H1 (cell line): ENCODE results near the gene OSBPL2. TPM values are rescaled to one million over a fixed set of nuclear protein-coding genes. Genes with fewer than 3 reads are reported as not detected.
A peak's percentile ranks its signal among the peaks of the same experiment; 100 is the strongest.

ENCODE experiments used
- CTCF ChIA-PET: fragments of 300-600 bp; sonication (Branson Sonifier 250); formaldehyde crosslinking; loops from one replicate; lab custom pipeline; 2021; ENCODE audit not compliant: partially characterized antibody; lab: Charles Lee
- POLR2A ChIA-PET: fragments of 300-600 bp; sonication (Branson Sonifier 250); formaldehyde crosslinking; loops from one replicate; lab custom pipeline; 2021; ENCODE audit warnings: inconsistent platforms; ENCODE audit not compliant: partially characterized antibody; lab: Charles Lee
- DNase-seq, 2 experiments: peaks; one replicate each; pipeline versions ENCODE4 v3.0.0 to v3.0.0-alpha.2; 2010 to 2022; ENCODE audit warnings: low spot score in 2 of 2, low read depth in 1 of 2, mixed read lengths in 1 of 2
- FAIRE-seq: peaks from 2 replicates; lab custom pipeline; 2011; peaks lifted over from hg19 to GRCh38; lab: Jason Lieb, UNC
- H2AFZ ChIP-seq: 2 replicates; pipeline ENCODE4 v1.8.1; 2012; ENCODE audit warnings: low read length, inconsistent platforms
- H2AK5ac ChIP-seq: 2 replicates; pipeline ENCODE4 v1.6.1; 2013; ENCODE audit warnings: low read depth, low read length
- H2BK120ac ChIP-seq: replicated peaks from 2 replicates; pipeline ENCODE3; 2013; ENCODE audit warnings: low read depth, low read length, inconsistent platforms
- H2BK12ac ChIP-seq: 2 replicates; pipeline ENCODE4 v1.6.1; 2013; ENCODE audit warnings: low read depth, low read length
- H2BK15ac ChIP-seq: 2 replicates; pipeline ENCODE4 v1.6.1; 2013; ENCODE audit warnings: low read length
- H2BK20ac ChIP-seq: 2 replicates; pipeline ENCODE4 v1.6.1; 2013; ENCODE audit warnings: low read length
- H2BK5ac ChIP-seq: 2 replicates; pipeline ENCODE4 v1.6.1; 2013; ENCODE audit warnings: low read depth, low read length
- H3K14ac ChIP-seq: 2 replicates; pipeline ENCODE4 v1.6.1; 2013; ENCODE audit warnings: inconsistent platforms; ENCODE audit not compliant: insufficient read length
- H3K18ac ChIP-seq: 2 replicates; pipeline ENCODE4 v1.6.1; 2013; ENCODE audit warnings: low read length; ENCODE audit errors: extremely low read depth
- H3K23ac ChIP-seq: 2 replicates; pipeline ENCODE4 v1.6.1; 2013; ENCODE audit warnings: inconsistent platforms; ENCODE audit not compliant: insufficient read length
- H3K23me2 ChIP-seq: 2 replicates; pipeline ENCODE4 v1.6.1; 2013; ENCODE audit warnings: low read depth, low read length
- H3K27ac ChIP-seq: 2 replicates; pipeline ENCODE4 v1.6.1; 2011; ENCODE audit warnings: low read depth, low read length, inconsistent platforms
- H3K27me3 ChIP-seq, 4 experiments: replicated peaks in 1 of 4; 1 replicate in 1 of 4; 2 replicates in 3 of 4; pipeline versions ENCODE4 v1.6.1 to v1.8.1; 2011 to 2013; ENCODE audit warnings: low read length in 3 of 4, mild to moderate bottlenecking in 3 of 4, inconsistent platforms in 2 of 4, mixed read lengths in 2 of 4, moderate library complexity in 1 of 4; ENCODE audit not compliant: control insufficient read depth in 3 of 4, insufficient read depth in 3 of 4; ENCODE audit errors: extremely low read depth in 1 of 4
- H3K36me3 ChIP-seq, 4 experiments: 2 replicates each; pipeline versions ENCODE4 v1.6.1 to v1.8.1; 2011 to 2013; ENCODE audit warnings: mild to moderate bottlenecking in 4 of 4, low read length in 3 of 4, moderate library complexity in 2 of 4, control low read depth in 1 of 4, inconsistent platforms in 1 of 4; ENCODE audit not compliant: insufficient read depth in 4 of 4, control insufficient read depth in 2 of 4
- H3K4ac ChIP-seq: replicated peaks from 2 replicates; pipeline ENCODE3; 2013; ENCODE audit warnings: low read length, low read depth, mixed read lengths, inconsistent platforms; ENCODE audit not compliant: insufficient read length
- H3K4me1 ChIP-seq, 4 experiments: replicated peaks in 1 of 4; 1 replicate in 1 of 4; 2 replicates in 3 of 4; pipeline versions ENCODE4 v1.6.1 to v1.8.1; 2011 to 2013; ENCODE audit warnings: low read length in 3 of 4, inconsistent platforms in 2 of 4, mixed read lengths in 1 of 4; ENCODE audit not compliant: insufficient read depth in 4 of 4, control insufficient read depth in 3 of 4
- H3K4me2 ChIP-seq, 2 experiments: 2 replicates each; pipeline versions ENCODE4 v1.6.1 to v1.8.1; 2011 to 2013; ENCODE audit warnings: low read depth in 2 of 2, low read length in 2 of 2, control low read depth in 1 of 2, inconsistent platforms in 1 of 2, mild to moderate bottlenecking in 1 of 2; ENCODE audit not compliant: insufficient read depth in 1 of 2
- H3K4me3 ChIP-seq, 4 experiments: fragments of 200-600, 300-600 bp in 1 of 4; sonication (generic), shearing (Covaris generic), sonication (Bioruptor Twin) in 1 of 4; 2 replicates each; pipeline versions ENCODE4 v1.5.1 to v1.8.1; 2011 to 2016; ENCODE audit warnings: low read length in 4 of 4, low read depth in 3 of 4, control low read depth in 2 of 4, inconsistent platforms in 2 of 4, mild to moderate bottlenecking in 2 of 4, mixed read lengths in 1 of 4, moderate library complexity in 1 of 4; ENCODE audit not compliant: insufficient read depth in 2 of 4; ENCODE audit errors: extremely low read depth in 1 of 4
- H3K56ac ChIP-seq: replicated peaks from 2 replicates; pipeline ENCODE3; 2013; ENCODE audit warnings: low read depth, mild to moderate bottlenecking, mixed read lengths, low read length, inconsistent platforms; ENCODE audit not compliant: insufficient read length
- H3K79me1 ChIP-seq: 2 replicates; pipeline ENCODE4 v1.6.1; 2013; ENCODE audit warnings: low read depth, low read length, control low read depth
- H3K79me2 ChIP-seq, 2 experiments: 2 replicates each; pipeline versions ENCODE4 v1.6.1 to v1.8.1; 2012 to 2013; ENCODE audit warnings: low read length in 2 of 2, mild to moderate bottlenecking in 2 of 2, inconsistent platforms in 1 of 2; ENCODE audit not compliant: insufficient read depth in 2 of 2, control insufficient read depth in 1 of 2
- H3K9ac ChIP-seq, 4 experiments: replicated peaks in 1 of 4; 1 replicate in 1 of 4; 2 replicates in 3 of 4; pipeline versions ENCODE4 v1.6.1 to v1.8.1; 2011 to 2013; ENCODE audit warnings: low read depth in 3 of 4, low read length in 3 of 4, control low read depth in 2 of 4, mild to moderate bottlenecking in 2 of 4, moderate library complexity in 2 of 4, inconsistent platforms in 1 of 4; ENCODE audit errors: extremely low read depth in 1 of 4
- H3K9me3 ChIP-seq, 2 experiments: 2 replicates each; pipeline versions ENCODE4 v1.6.1 to v1.8.1; 2012 to 2013; ENCODE audit warnings: mild to moderate bottlenecking in 2 of 2, moderate library complexity in 2 of 2, control low read depth in 1 of 2, inconsistent platforms in 1 of 2, low read depth in 1 of 2, low read length in 1 of 2, mixed read lengths in 1 of 2; ENCODE audit not compliant: insufficient read depth in 2 of 2
- H4K20me1 ChIP-seq, 2 experiments: replicated peaks in 1 of 2; 2 replicates each; pipeline versions ENCODE3 to v1.8.1; 2011 to 2013; ENCODE audit warnings: inconsistent platforms in 2 of 2, low read length in 2 of 2, mild to moderate bottlenecking in 1 of 2; ENCODE audit not compliant: insufficient read depth in 2 of 2, control insufficient read depth in 1 of 2
- H4K5ac ChIP-seq: 2 replicates; pipeline ENCODE4 v1.6.1; 2013; ENCODE audit warnings: low read length, low read depth, mixed read lengths, inconsistent platforms; ENCODE audit not compliant: insufficient read length
- H4K8ac ChIP-seq: 2 replicates; pipeline ENCODE4 v1.8.0; 2013; ENCODE audit warnings: mild to moderate bottlenecking, moderate library complexity, low read length, inconsistent platforms; ENCODE audit not compliant: insufficient read depth; ENCODE audit errors: extremely low read depth
- H4K91ac ChIP-seq: replicated peaks from 2 replicates; pipeline ENCODE3; 2013; ENCODE audit warnings: low read length, mixed read lengths, inconsistent platforms; ENCODE audit not compliant: insufficient read length
- BRCA1 ChIP-seq: IDR thresholded peaks from 2 replicates; pipeline ENCODE4 v1.6.1; 2012; ENCODE audit warnings: low read depth, low read length, improper control_type of control experiment
- CREB1 ChIP-seq: IDR thresholded peaks from 2 replicates; pipeline ENCODE4 v1.6.1; 2012; ENCODE audit warnings: inconsistent platforms
- TEAD4 ChIP-seq: IDR thresholded peaks from 2 replicates; pipeline ENCODE4 v1.6.1; 2012; ENCODE audit warnings: low read depth, low read length, inconsistent platforms, mixed read lengths
- WGBS, 2 experiments: shearing (Covaris generic) in 1 of 2; methylation state at CpG; one replicate each; pipeline versions ENCODE4 v1.1.6 to v1.1.7; 2013 to 2015; ENCODE audit warnings: low lambda C conversion rate in 2 of 2, mixed read lengths in 2 of 2, inconsistent platforms in 1 of 2, low coverage in 1 of 2, missing lambda C conversion rate in 1 of 2; ENCODE audit not compliant: insufficient replicate concordance in 2 of 2, insufficient coverage in 1 of 2, insufficient read length in 1 of 2; ENCODE audit errors: extremely low coverage in 1 of 2, missing lambda C conversion rate in 1 of 2; 5-methylcytosine and 5-hydroxymethylcytosine counted together
- polyA plus RNA-seq, 7 experiments: library from polyadenylated mRNA; depleted of rRNA in 3 of 7; stranded (reverse) in 5 of 7; unstranded in 2 of 7; fragments of >200 nt in 5 of 7; fragments of 200-250 nt in 2 of 7; gene quantifications; 1 replicate in 5 of 7; 2 replicates in 1 of 7; 4 replicates in 1 of 7; pipeline versions ENCODE4 v1.2.1 to v1.2.3, GENCODE V29; 2011 to 2013; ENCODE audit warnings: missing spikeins in 2 of 7, mixed read lengths in 2 of 7
- total RNA-seq: library from RNA; stranded (reverse); fragmentation: NEBNext Ultra II Directional; extraction: Animal tissue kit (Norgen Biotek cat#: 25700); gene quantifications from 2 replicates; pipeline ENCODE4 v1.2.1, GENCODE V29; 2021

OSBPL2 gene
- total and polyA plus RNA-seq, 2 of the 8 experiments (the other 6 are each of a cell fraction or from before 2014, with no cell fraction given), result 11.7 to 42.4 TPM

DNA sequence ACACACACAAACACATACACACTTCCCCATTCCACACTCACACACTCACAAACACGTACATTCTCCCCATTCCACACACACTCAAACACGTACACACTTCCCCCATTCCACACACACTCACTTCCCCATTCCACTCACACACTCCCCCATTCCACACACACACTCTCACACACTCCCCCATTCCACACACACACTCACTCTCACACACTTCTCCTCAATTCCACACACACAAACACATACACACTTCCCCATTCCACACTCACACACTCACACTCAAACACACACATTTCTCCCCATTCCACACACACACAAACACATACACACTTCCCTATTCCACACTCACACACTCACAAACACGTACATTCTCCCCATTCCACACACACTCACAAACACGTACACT lies 8.7 kb upstream of the OSBPL2 start:
- no peak overlapping the region for H4K8ac ChIP-seq
- no peak overlapping the region for H3K27ac ChIP-seq
- H3K27me3 ChIP-seq, result peaks cover 0 to 11% (median 2%) of the 10 kb centered on the region in 4 experiments; a peak in 3 of 7 replicates
- 0 out of 2 replicates have a peak overlapping the region, but pooled peaks have one; percentile 68 for H2BK12ac ChIP-seq
- 0 out of 2 replicates have a peak, but pooled peaks cover 2% of the 10 kb centered on the region for H3K79me1 ChIP-seq
- no peak overlapping the region for H3K18ac ChIP-seq
- no peak overlapping the region for H4K5ac ChIP-seq
- peaks cover 18% of the 10 kb centered on the region for H3K23me2 ChIP-seq
- DNase-seq (no peak), FAIRE-seq (no peak)
- no peak overlapping the region for H2AFZ ChIP-seq
- 83 to 100% methylated on average over 4 of the region's 4 CpGs for WGBS, 2 experiments
- CTCF ChIA-PET, result no interaction called here
- H3K9me3 ChIP-seq, result peaks cover 0 to 5% of the 10 kb centered on the region in 2 experiments; a peak in 1 of 4 replicates
- no peak overlapping the region for H3K14ac ChIP-seq
- no peak overlapping the region for H3K4ac ChIP-seq
- no peaks in the 10 kb centered on the region for H3K36me3 ChIP-seq
- no peak overlapping the region for H2BK120ac ChIP-seq
- H3K9ac ChIP-seq, result no peak overlapping the region
- TF ChIP-seq BRCA1, result no peak
- TF ChIP-seq CREB1, result no peak
- no peak for TF ChIP-seq TEAD4
- TF ChIP-seq, all 59 proteins: peak for 0
- Histone ChIP-seq H2BK5ac (no peak overlapping the region), H3K23ac (no peak overlapping the region), H3K4me1 (peaks cover 0 to 7% (median 5%) of the 10 kb centered on the region in 4 experiments; a peak in 5 of 7 replicates), H4K20me1 (peaks cover 0 to 15% of the 10 kb centered on the region in 2 experiments), H3K56ac (peak overlapping the region; percentile 97), H3K4me2 (no peak overlapping the region), H4K91ac (peak overlapping the region; percentile 54), H2BK15ac (peak overlapping the region; percentile 72; the same call in 1 of the 2 replicates), H2AK5ac (peak overlapping the region; percentile 89), H3K4me3 (no peak overlapping the region), H2BK20ac (no peak overlapping the region), H3K79me2 (no peaks in the 10 kb centered on the region)
- POLR2A ChIA-PET, result no interaction called here
